Stimulated activated CD4-positive, alpha-beta T cell treated with anti-CD3 and anti-CD28 coated beads, Interleukin-4, amount 100 ng/mL, for 1 hour (primary cell): Measurements from ENCODE around the gene MAEA.

Experiments used
- DNase-seq: peaks from one replicate; pipeline ENCODE4 v3.0.0-alpha.2; 2020

Gene MAEA

GRCh38 chr4:1337951-1338751 lies 48.5 kb downstream of the MAEA start:
- DNase-seq, result no peak

- DNase-seq, result no peak
Observed at GRCh38 chr4:1338752-1339414, 49.2 kb downstream of the MAEA start.

- no peak for DNase-seq
Observed at GRCh38 chr4:1339489-1339888, 49.8 kb downstream of the MAEA start.

GRCh38 chr4:1340181-1340747 lies 50.6 kb downstream of the MAEA start:
- DNase-seq, result no peak

GRCh38 chr4:1340861-1341260 lies 51.2 kb downstream of the MAEA start:
- DNase-seq, result no peak

GRCh38 chr4:1342003-1342402 lies 52.3 kb downstream of the MAEA start:
- DNase-seq, result no peak

- no peak for DNase-seq
Observed at GRCh38 chr4:1344696-1345095, 55.0 kb downstream of the MAEA start.

GRCh38 chr4:1345903-1346780 lies 56.5 kb downstream of the MAEA start:
- peak; percentile 52 for DNase-seq

- peak; percentile 100 for DNase-seq
Observed at GRCh38 chr4:1346781-1347409, 57.2 kb downstream of the MAEA start, which contains the start of gene UVSSA. Gene UVSSA (plus strand): TSS chr4:1347208. CDS start chr4:1348092, 884 bp downstream.

GRCh38 chr4:1347410-1347864 lies 57.7 kb downstream of the MAEA start:
- peak; percentile 40 for DNase-seq

- no peak for DNase-seq
Observed at GRCh38 chr4:1348014-1348513, 58.4 kb downstream of the MAEA start.

- DNase-seq, result no peak
Observed at GRCh38 chr4:1348746-1349145, 59.1 kb downstream of the MAEA start.

GRCh38 chr4:1349359-1350168 lies 59.9 kb downstream of the MAEA start:
- no peak for DNase-seq

GRCh38 chr4:1350169-1350520 lies 60.5 kb downstream of the MAEA start:
- DNase-seq, result no peak

- peak; percentile 90 for DNase-seq
Observed at GRCh38 chr4:1351854-1352566, 62.3 kb downstream of the MAEA start.

GRCh38 chr4:1352567-1352900 lies 62.8 kb downstream of the MAEA start:
- DNase-seq, result no peak

GRCh38 chr4:1353186-1354055 lies 63.7 kb downstream of the MAEA start:
- DNase-seq, result no peak

GRCh38 chr4:1354136-1354982 lies 64.7 kb downstream of the MAEA start:
- no peak for DNase-seq

GRCh38 chr4:1354983-1355275 lies 65.2 kb downstream of the MAEA start:
- no peak for DNase-seq
